HL-60 (cell line): ENCODE results near the gene PLCB1.

Experiments used
- DNase-seq, 2 experiments: peaks; one replicate each; pipeline ENCODE4 v3.0.0-alpha.2; 2010 to 2020; ENCODE audit warnings: low read depth in 1 of 2, low spot score in 1 of 2
- H3K27ac ChIP-seq: fragments of 250-450 bp; sonication (Bioruptor Pico); replicated peaks from 2 replicates; pipeline ENCODE4 v1.5.1; 2020; ENCODE audit warnings: mild to moderate bottlenecking, moderate library complexity
- H3K27me3 ChIP-seq: fragments of 250-450 bp; sonication (Bioruptor Pico); 2 replicates; pipeline ENCODE4 v1.5.1; 2021; ENCODE audit warnings: mild to moderate bottlenecking, moderate library complexity; ENCODE audit not compliant: insufficient read depth, poor library complexity, severe bottlenecking
- H3K4me3 ChIP-seq: replicated peaks from 2 replicates; pipeline ENCODE4 v1.5.1; 2011; ENCODE audit warnings: mild to moderate bottlenecking, control low read depth, low read length; ENCODE audit not compliant: insufficient read depth
- GABPA ChIP-seq: IDR thresholded peaks from 2 replicates; pipeline ENCODE4 v1.6.1; 2012; ENCODE audit warnings: low read depth
- POLR2AphosphoS5 ChIP-seq: IDR thresholded peaks from 2 replicates; pipeline ENCODE4 v1.6.1; 2012; ENCODE audit warnings: low read depth
- SPI1 ChIP-seq: IDR thresholded peaks from 2 replicates; pipeline ENCODE4 v1.6.1; 2012; ENCODE audit warnings: low read depth, mild to moderate bottlenecking, borderline replicate concordance
- TF ChIP-seq, protein P1 (sequence below): IDR thresholded peaks from 2 replicates; pipeline ENCODE4 v1.6.1; 2012; ENCODE audit warnings: low read depth; ENCODE audit not compliant: insufficient replicate concordance
- TF ChIP-seq, protein P2 (sequence below): IDR thresholded peaks from one replicate; pipeline ENCODE4 v1.5.1; 2011; ENCODE audit warnings: low read length, control low read depth, inconsistent platforms; ENCODE audit not compliant: insufficient read depth

PLCB1 gene

GRCh38 chr20:8361779-8362178 is 229.7 kb downstream of the PLCB1 start:
- TF ChIP-seq POLR2AphosphoS5, result no peak
- TF ChIP-seq, protein P1, sequence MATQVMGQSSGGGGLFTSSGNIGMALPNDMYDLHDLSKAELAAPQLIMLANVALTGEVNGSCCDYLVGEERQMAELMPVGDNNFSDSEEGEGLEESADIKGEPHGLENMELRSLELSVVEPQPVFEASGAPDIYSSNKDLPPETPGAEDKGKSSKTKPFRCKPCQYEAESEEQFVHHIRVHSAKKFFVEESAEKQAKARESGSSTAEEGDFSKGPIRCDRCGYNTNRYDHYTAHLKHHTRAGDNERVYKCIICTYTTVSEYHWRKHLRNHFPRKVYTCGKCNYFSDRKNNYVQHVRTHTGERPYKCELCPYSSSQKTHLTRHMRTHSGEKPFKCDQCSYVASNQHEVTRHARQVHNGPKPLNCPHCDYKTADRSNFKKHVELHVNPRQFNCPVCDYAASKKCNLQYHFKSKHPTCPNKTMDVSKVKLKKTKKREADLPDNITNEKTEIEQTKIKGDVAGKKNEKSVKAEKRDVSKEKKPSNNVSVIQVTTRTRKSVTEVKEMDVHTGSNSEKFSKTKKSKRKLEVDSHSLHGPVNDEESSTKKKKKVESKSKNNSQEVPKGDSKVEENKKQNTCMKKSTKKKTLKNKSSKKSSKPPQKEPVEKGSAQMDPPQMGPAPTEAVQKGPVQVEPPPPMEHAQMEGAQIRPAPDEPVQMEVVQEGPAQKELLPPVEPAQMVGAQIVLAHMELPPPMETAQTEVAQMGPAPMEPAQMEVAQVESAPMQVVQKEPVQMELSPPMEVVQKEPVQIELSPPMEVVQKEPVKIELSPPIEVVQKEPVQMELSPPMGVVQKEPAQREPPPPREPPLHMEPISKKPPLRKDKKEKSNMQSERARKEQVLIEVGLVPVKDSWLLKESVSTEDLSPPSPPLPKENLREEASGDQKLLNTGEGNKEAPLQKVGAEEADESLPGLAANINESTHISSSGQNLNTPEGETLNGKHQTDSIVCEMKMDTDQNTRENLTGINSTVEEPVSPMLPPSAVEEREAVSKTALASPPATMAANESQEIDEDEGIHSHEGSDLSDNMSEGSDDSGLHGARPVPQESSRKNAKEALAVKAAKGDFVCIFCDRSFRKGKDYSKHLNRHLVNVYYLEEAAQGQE, result no peak
- no peak for TF ChIP-seq GABPA
- TF ChIP-seq, protein P2, sequence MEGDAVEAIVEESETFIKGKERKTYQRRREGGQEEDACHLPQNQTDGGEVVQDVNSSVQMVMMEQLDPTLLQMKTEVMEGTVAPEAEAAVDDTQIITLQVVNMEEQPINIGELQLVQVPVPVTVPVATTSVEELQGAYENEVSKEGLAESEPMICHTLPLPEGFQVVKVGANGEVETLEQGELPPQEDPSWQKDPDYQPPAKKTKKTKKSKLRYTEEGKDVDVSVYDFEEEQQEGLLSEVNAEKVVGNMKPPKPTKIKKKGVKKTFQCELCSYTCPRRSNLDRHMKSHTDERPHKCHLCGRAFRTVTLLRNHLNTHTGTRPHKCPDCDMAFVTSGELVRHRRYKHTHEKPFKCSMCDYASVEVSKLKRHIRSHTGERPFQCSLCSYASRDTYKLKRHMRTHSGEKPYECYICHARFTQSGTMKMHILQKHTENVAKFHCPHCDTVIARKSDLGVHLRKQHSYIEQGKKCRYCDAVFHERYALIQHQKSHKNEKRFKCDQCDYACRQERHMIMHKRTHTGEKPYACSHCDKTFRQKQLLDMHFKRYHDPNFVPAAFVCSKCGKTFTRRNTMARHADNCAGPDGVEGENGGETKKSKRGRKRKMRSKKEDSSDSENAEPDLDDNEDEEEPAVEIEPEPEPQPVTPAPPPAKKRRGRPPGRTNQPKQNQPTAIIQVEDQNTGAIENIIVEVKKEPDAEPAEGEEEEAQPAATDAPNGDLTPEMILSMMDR, result no peak
- no peak for TF ChIP-seq SPI1
- no peak for DNase-seq
- Histone ChIP-seq H3K27me3 (no peaks in the 10 kb centered on the region), H3K27ac (no peak overlapping the region), H3K4me3 (no peak overlapping the region)

DNA sequence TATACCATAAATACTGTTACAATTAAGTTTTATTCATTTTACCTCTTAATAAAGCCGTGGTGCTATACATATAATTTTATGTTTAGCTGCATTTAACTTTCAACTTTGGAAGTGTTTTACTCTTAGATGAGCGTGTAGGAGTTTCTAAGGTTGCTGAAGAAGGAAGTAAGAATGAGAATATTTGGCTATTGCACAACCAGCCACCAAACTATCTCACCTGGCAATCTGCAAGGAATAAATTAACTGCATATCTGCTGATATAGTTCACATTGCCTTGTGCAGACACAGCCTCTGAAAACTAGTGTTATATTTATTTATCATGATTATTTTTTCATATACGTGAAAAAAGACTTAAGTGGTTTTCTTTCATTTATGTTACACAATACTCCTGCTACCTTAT is 230.4 kb downstream of the PLCB1 start:
- no peak for DNase-seq
- no peak for TF ChIP-seq GABPA
- TF ChIP-seq, protein P1, result no peak
- TF ChIP-seq SPI1, result no peak
- no peak for TF ChIP-seq POLR2AphosphoS5
- TF ChIP-seq, protein P2, result no peak
- Histone ChIP-seq H3K4me3 (no peak overlapping the region), H3K27me3 (no peaks in the 10 kb centered on the region), H3K27ac (no peak overlapping the region)

DNA sequence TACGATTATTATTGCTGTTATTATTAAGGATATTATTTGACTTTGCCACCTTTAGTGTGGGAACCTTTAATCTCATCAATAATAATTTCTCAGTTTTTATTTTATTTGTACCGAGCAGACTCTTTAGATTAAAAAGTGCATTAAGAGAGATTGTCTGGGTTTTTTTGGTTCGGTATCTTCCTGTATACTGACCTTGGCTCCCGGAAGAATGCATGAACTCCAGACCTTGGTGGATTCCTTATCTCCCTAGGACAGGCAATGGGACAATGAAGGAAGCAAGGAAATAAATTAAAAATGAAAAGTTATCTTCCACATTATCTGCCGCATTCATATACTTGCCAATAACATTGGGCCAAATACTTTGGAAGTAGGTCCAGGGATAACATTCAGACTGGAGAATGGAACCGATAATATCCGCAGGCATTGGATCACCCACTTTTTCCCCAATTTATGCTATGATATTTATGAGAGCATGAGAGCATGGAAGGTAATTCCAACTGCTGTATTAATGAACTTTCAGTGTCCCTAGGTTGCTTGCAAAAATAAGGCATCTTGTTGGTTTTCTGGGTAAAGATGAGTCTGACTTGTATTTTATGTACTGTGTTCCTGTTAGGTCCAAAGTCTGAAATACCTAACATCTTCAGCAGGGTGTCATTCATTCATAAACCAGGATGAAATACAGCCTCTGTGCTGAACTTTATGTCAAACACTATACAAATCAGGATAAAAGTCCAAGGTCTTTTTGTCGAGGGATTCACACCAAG is 232.1 kb downstream of the PLCB1 start:
- TF ChIP-seq, protein P2, result no peak
- TF ChIP-seq SPI1 (no peak), GABPA (no peak), POLR2AphosphoS5 (no peak)
- TF ChIP-seq, protein P1, result no peak
- Histone ChIP-seq H3K27ac (no peak overlapping the region), H3K4me3 (no peak overlapping the region), H3K27me3 (no peaks in the 10 kb centered on the region)
- DNase-seq, result no peak
